PC-3 (cell line): ENCODE results near the gene SPOCD1. TPM values are rescaled to one million over a fixed set of nuclear protein-coding genes. Genes with fewer than 3 reads are reported as not detected.

Source experiments
- ATAC-seq: fragments of 200-7000 bp; cut with Tn5 transposase; 2 replicates; pipeline ENCODE4 v1.9.1; 2020; ENCODE audit warnings: mild to moderate bottlenecking, moderate library complexity
- BruUV-seq: library from RNA; stranded (reverse); fragments of 400-500 nt; replicated peaks from 2 replicates; lab custom pipeline; 2021; lab: Mats Ljungman, UMichigan
- CTCF ChIA-PET: fragments of 300-600 bp; sonication (Branson Sonifier 250); formaldehyde crosslinking; loops from one replicate; lab custom pipeline; 2022; ENCODE audit warnings: antibody characterized with exemption; lab: Charles Lee
- POLR2A ChIA-PET: fragments of 300-600 bp; sonication (Branson Sonifier 250); formaldehyde crosslinking; loops from one replicate; lab custom pipeline; 2022; ENCODE audit warnings: antibody characterized with exemption; ENCODE audit not compliant: unreplicated experiment; lab: Charles Lee
- DNase-seq: peaks from one replicate; pipeline ENCODE4 v3.0.0-alpha.2; 2015
- H2AFZ ChIP-seq: fragments of 300-600 bp; sonication (generic); 2 replicates; pipeline ENCODE4 v1.6.0; 2016; ENCODE audit warnings: antibody characterized with exemption, low read length
- H3F3A ChIP-seq: fragments of 300-600 bp; sonication (generic); one replicate; pipeline ENCODE4 v1.6.0; 2017; ENCODE audit warnings: antibody characterized with exemption, low read length, control low read depth, mild to moderate bottlenecking; ENCODE audit not compliant: unreplicated experiment
- H3K27ac ChIP-seq: fragments of 300-600 bp; sonication (generic); 2 replicates; pipeline ENCODE4 v1.5.1; 2016; ENCODE audit warnings: mild to moderate bottlenecking, low read length
- H3K27me3 ChIP-seq: fragments of 300-600 bp; sonication (generic); 2 replicates; pipeline ENCODE4 v1.6.1; 2016; ENCODE audit warnings: low read length, mixed read lengths
- H3K36me3 ChIP-seq: fragments of 300-600 bp; sonication (generic); 2 replicates; pipeline ENCODE4 v1.6.1; 2016; ENCODE audit warnings: low read depth, mixed run types, low read length, mixed read lengths
- H3K4me1 ChIP-seq: fragments of 300-600 bp; sonication (generic); 2 replicates; pipeline ENCODE4 v1.5.1; 2016; ENCODE audit warnings: low read length; ENCODE audit not compliant: insufficient read depth
- H3K4me2 ChIP-seq: fragments of 300-600 bp; sonication (generic); 2 replicates; pipeline ENCODE4 v1.6.0; 2016; ENCODE audit warnings: low read length
- H3K4me3 ChIP-seq: fragments of 300-600 bp; sonication (generic); 2 replicates; pipeline ENCODE4 v1.5.1; 2016; ENCODE audit warnings: mild to moderate bottlenecking, low read length, mixed read lengths
- H3K79me2 ChIP-seq: fragments of 300-600 bp; sonication (generic); 2 replicates; pipeline ENCODE4 v1.6.1; 2017; ENCODE audit warnings: low read length, mixed read lengths
- H3K9ac ChIP-seq: fragments of 300-600 bp; sonication (generic); 2 replicates; pipeline ENCODE4 v1.6.0; 2016; ENCODE audit warnings: mild to moderate bottlenecking, low read length
- H3K9me2 ChIP-seq: fragments of 300-600 bp; sonication (generic); replicated peaks from 2 replicates; pipeline ENCODE4 v1.6.1; 2016; ENCODE audit warnings: mixed run types, low read length, mixed read lengths
- H3K9me3 ChIP-seq: fragments of 300-600 bp; sonication (generic); 2 replicates; pipeline ENCODE4 v1.6.1; 2016; ENCODE audit warnings: low read length, mixed read lengths
- H4K20me1 ChIP-seq: fragments of 300-600 bp; sonication (generic); 2 replicates; pipeline ENCODE4 v1.6.1; 2016; ENCODE audit warnings: low read length, mixed read lengths
- CTCF ChIP-seq: fragments of 300-600 bp; sonication (generic); conservative IDR thresholded peaks from 2 replicates; pipeline ENCODE4 v1.5.1; 2017; ENCODE audit warnings: antibody characterized with exemption, low read depth, mild to moderate bottlenecking, low read length
- EZH2 ChIP-seq: fragments of 300-600 bp; sonication (generic); IDR thresholded peaks from one replicate; pipeline ENCODE4 v1.6.1; 2017; ENCODE audit warnings: antibody characterized with exemption, mild to moderate bottlenecking, low read length; ENCODE audit not compliant: unreplicated experiment
- EZH2phosphoT487 ChIP-seq: fragments of 300-600 bp; sonication (generic); IDR thresholded peaks from 2 replicates; pipeline ENCODE4 v1.6.1; 2018; ENCODE audit warnings: mild to moderate bottlenecking, antibody characterized with exemption, low read length, borderline replicate concordance
- intact Hi-C: fragments of 100-400 bp; cut with micrococcal nuclease; formaldehyde crosslinking; loops from 2 replicates; pipeline ENCODE4 v1.9.0; 2023
- total RNA-seq: library from RNA; depleted of rRNA; stranded (reverse); fragments of >200 nt; gene quantifications from 2 replicates; pipeline ENCODE4 v1.2.3, GENCODE V29; 2014

The SPOCD1 gene
- total RNA-seq, 1 experiment from 2014 or later: 5.4 TPM

- no peak overlapping the region for H3K27ac ChIP-seq
- H3K4me3 ChIP-seq: no peak overlapping the region
- H3K36me3 ChIP-seq: no peaks in the 10 kb centered on the region
- no peak overlapping the region for H2AFZ ChIP-seq
- no peak overlapping the region for H3K4me2 ChIP-seq
- no peaks in the 10 kb centered on the region for H4K20me1 ChIP-seq
- ChIA-PET CTCF (no interaction called here), POLR2A (no interaction called here)
- H3K9me2 ChIP-seq: no peaks in the 10 kb centered on the region
- no peak overlapping the region for H3K9ac ChIP-seq
- no peak for ATAC-seq
- H3K4me1 ChIP-seq: no peaks in the 10 kb centered on the region
- H3K27me3 ChIP-seq: no peaks in the 10 kb centered on the region
- TF ChIP-seq EZH2phosphoT487 (no peak), CTCF (no peak), EZH2 (no peak)
- BruUV-seq: no TSS peak
- no peaks in the 10 kb centered on the region for H3F3A ChIP-seq
- H3K9me3 ChIP-seq: no peaks in the 10 kb centered on the region
- intact Hi-C loops: no loop called here
- H3K79me2 ChIP-seq: no peaks in the 10 kb centered on the region
- no peak for DNase-seq
Observed at GRCh38 chr1:31752258-31752657, 63.6 kb downstream of the SPOCD1 start.

- CTCF ChIA-PET: interaction anchor here (0.5 kb wide), 1 partner anchor 10 kb away, joined by 5 read pairs; no protein-coding TSS in a partner anchor
Observed at GRCh38 chr1:31751822-31752241, 64.0 kb downstream of the SPOCD1 start.

More at GRCh38 chr1:31751822-31752241, 64.0 kb downstream of the SPOCD1 start:
- Histone ChIP-seq H3K9me2 (no peaks in the 10 kb centered on the region), H3F3A (no peaks in the 10 kb centered on the region), H3K4me3 (no peak overlapping the region), H3K27ac (no peak overlapping the region), H3K9ac (no peak overlapping the region), H3K9me3 (no peaks in the 10 kb centered on the region), H3K36me3 (no peaks in the 10 kb centered on the region), H2AFZ (no peak overlapping the region), H4K20me1 (no peaks in the 10 kb centered on the region), H3K4me2 (no peak overlapping the region), H3K4me1 (no peaks in the 10 kb centered on the region), H3K27me3 (no peaks in the 10 kb centered on the region), H3K79me2 (no peaks in the 10 kb centered on the region)
- DNase-seq: no peak
- no TSS peak for BruUV-seq
- POLR2A ChIA-PET: no interaction called here
- TF ChIP-seq EZH2 (no peak), CTCF (no peak), EZH2phosphoT487 (no peak)
- intact Hi-C loops: no loop called here
- ATAC-seq: no peak
